GM21367 (cell line): ENCODE measurements around the gene USH1C.

Experiments used
- ATAC-seq: cut with Tn5 transposase; IDR thresholded peaks from one replicate; pipeline ENCODE4 v1.9.1; 2021; ENCODE audit not compliant: unreplicated experiment

Gene USH1C

DNA sequence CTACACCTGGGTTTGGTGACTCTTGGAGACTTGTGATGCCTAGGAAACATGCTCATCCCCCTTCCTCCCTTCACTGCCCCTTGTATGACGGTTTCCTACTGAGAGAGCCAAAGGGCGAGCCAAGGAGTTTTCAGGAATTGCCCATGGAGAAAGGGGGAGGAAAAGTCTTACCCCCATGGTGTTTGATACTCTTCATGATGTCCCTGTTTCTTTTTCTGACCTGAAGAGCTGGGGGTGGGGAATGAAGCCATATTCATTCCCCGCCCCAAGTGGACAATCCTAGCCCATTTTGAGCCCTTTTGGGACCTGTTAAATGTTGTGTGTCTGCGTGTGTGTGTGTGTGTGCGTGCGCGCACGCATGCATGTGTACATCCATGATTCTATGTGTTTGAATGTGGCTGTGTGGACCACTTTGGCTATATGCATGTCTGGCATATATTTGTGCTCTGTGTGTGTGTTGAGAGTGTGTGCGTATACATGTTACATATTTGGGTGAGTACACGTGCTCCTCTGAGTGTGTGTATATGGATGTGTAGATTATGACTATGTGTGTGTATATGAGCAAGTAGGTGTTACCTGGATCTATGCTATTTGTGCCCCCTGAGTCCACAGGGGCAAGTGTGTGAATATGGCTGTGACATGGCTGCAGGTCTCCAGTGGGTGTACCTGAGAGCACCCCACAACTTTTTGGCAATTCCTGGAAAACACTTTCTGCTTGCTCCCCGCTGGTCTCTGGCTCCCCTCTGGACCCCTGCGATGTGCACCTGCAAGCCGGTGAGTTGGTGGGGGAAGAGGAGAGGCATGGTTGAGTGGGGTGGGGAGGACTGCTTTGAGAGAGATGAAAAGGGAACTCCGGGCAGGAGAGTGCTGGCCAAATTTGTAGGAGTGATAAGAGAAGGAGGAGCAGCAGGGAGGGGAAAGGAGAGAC is 27.5 kb upstream of the USH1C start:
- ATAC-seq = no peak

DNA sequence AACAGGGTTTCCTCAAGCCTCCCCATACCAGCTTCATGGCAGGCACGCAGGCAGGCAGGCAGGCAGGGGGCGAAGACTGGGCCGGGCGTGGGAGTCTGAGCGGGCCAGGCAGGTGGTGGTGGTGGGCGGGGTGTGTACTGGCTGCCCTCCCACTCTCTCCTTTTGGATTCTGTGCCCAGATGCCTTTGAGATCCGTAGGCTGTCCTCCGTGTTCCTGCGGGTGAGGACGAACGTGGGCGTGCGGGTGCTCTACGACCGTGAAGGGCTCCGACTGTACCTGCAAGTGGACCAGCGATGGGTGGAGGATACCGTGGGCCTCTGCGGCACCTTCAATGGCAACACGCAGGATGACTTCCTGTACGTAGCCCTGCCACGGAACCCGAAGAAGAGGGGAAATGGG is 25.8 kb upstream of the USH1C start:
- no peak for ATAC-seq

DNA sequence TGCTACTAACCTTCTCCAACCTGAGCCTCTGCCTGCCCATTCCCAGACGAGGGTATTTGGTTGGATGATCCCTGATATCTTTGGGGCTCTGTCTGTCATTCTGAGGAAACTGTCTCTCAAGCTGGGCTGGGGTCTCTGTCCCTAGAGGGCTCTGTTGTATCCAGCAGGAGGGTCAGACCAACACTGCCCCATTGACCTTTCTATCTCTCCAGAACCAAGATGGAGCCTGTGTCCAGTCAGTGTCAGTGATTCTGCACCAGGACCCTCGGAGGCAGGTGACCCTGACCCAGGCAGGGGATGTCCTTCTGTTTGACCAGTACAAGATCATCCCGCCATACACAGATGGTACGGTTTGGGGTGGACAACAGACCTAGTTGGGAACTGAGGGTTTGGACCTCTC is 24.7 kb upstream of the USH1C start:
- ATAC-seq = no peak

DNA sequence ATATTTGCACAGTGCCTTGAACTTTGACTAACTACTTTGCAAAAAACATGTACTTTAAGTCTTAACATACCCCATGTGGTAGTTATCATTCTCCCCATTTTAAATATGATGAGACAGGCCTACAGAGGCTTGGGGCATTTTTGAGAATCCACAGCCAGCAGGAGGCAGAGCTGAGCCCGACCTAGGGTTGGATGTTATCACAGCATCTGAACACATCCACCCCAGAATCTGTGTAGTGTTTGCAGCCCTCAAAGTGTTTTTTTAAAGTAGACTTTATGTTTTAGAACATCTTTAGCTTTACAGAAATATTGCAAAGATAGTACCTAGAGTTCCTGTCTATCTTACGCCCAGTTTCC is 20.4 kb upstream of the USH1C start:
- no peak for ATAC-seq

DNA sequence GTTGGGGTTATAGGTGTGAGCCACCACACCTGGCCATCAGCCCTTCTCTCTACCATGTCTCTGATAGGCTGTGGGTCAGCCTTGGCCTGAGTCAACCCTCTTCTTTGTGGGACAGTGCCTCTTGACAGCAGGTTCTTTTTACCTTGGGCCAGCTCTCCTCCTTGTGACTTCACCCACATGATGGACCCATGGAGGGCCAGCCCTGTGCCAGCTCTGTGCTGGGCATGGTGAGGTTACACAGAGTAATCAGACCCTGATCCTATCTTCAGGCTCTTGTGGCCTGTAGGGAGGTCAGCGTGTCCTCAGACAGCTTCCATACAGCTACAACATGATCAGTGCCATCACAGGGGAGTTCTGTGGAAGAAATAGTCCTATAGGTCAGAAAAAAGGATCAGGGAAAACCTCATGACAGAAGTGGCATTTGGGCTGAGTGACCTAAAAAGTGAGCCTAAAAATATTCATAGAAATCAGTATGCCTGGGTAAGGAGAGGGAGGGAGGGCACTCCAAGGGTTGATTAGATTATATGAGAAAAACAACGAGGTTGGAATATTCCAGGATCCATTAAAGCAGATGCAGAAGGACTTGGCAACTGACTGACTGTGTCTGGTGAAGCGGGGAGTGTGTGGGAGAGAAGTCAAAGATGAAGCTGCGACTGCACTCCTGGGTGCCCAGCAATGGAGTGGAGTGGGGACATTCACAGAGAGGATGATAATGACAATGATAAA is 19.9 kb upstream of the USH1C start:
- ATAC-seq = no peak

DNA sequence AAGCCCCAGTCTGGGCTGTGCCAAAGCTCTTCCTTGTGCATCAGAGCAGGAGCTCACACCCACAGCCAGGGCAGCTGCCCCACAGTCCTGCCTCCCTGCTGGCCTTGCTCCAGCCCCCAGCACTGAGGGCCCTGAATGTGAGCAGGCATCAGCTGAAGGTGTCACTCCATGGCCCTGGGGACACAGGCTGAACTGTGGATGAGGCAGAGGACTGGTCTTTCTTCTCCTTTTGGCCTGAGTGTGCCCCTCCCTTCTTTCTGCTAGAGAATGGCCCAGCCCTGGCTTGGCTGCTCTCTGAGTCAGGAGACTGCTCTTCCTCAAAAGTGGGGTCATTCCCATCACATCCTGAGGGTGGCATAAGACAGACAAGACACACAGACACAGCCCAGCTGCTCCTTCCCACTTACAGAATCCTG is 19.0 kb upstream of the USH1C start:
- no peak for ATAC-seq

DNA sequence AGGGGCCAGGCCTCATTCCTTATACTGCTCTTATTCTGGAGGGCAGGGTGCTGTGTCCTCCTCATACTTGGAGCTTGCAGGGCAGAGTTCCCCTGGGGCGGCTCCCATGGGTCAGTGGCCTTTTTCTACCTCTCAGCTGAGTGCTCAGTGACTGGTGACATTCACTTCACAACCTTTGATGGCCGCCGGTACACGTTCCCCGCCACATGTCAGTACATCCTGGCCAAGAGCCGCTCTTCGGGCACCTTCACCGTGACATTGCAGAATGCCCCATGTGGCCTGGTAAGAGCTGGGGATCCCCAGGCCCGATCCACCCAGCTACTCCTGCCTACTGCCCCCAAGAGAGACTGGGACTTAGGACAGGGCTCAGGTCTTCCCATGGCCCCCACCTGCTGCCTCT is 17.3 kb upstream of the USH1C start:
- ATAC-seq = no peak

DNA sequence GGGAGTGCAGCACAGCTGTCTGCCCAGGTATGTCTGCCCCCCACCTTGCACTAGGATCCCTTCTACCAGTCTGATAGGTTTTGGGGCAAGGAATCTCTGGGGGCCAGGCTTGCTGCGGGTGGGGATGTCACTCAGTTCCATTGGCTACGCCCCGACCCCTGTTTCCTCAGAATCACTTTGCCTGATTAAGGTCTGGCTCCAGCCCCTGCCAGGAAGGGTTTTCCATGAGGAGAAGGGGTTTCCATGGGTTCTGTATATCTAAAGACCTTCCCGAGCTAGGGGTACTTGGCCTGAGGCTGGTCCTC is 16.8 kb upstream of the USH1C start:
- no peak for ATAC-seq

DNA sequence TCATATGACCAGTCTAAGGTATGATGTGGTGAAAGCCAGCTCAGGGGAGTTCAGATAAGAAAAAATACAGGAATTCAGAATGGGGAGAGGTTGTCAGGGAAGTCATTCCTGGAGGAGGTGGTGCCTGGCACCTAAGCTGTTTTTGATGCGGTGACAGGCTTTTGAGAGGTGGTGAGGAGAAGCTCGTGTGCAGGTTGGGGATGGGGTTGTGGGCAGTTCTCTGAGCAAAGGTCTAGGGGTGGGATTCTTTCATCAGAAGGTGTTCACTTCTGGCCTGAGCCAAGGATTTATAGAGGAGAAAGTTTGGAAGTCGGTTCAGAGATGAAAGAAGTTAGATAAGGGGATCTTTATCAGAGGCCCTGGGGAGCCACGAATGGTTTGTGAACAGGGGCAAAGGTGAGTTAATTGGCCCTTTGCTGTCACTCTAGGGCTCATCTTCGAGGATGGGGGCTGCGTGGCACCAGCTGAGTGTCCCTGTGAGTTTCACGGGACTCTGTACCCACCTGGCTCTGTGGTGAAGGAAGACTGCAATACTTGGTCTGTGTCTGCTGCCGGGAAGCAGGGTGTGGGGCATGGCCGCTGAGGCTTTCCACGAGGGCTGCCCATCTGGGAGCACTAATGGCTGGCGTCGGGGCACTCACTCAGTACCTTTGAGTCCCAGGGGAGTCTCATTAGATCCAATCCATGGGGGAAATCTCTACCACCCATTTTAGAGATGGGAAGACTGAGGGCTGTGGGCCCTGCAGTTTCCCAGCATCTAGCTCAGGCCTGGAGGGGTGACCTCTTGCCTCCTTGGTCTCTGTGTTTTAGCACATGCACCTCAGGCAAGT is 16.3 kb upstream of the USH1C start:
- ATAC-seq = no peak

DNA sequence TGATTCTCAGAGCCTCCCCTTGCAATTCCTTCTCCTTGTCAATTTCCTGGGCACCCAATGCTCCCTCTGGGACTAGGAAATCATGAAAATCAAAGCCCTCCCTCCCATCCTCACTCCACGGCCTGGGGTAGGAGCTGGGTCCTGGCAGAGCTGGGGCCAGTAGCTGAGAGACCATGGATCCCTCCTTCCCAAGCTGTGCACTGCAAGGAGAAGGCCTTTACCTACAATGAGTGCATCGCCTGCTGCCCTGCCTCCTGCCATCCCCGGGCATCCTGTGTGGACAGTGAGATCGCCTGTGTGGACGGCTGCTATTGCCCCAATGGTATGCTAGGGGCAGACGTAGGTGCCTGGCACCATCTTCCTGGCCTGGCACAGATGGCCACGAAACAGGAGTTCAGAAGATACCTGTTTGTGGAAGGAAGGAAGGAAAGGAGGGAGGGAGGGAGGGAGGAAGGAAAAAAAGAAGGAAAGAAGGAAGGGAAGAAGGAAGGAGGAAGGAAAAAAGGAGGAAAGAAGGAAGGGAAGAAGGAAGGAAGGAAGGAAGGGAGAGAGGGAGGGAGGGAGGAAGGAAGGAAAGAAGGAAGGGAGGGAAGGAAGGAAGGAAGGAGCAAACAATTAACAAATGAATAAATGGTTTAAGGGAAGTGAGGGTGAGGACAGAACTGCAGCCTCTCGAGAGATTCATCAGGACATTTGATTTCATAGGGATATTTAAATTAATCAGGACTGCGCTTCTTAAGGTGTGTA is 15.3 kb upstream of the USH1C start:
- no peak for ATAC-seq

DNA sequence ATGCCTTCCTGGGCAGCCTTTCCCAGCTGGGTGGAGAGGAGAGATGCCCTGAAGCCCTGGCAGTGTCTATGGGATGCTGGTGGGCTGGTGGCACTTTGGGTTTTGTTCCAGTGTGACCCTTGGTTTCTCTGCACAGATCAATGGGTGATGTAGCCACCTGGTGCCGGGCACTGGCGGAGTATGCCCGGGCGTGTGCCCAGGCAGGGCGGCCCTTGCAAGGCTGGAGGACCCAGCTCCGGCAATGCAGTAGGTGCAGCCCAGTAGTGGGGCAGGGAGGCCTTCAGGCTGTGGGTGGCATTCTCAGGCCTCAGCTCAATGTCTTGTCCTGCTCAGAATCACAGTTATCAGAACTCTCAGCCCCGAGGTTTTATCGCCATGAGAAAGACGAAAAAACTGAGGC is 14.7 kb upstream of the USH1C start:
- no peak for ATAC-seq

DNA sequence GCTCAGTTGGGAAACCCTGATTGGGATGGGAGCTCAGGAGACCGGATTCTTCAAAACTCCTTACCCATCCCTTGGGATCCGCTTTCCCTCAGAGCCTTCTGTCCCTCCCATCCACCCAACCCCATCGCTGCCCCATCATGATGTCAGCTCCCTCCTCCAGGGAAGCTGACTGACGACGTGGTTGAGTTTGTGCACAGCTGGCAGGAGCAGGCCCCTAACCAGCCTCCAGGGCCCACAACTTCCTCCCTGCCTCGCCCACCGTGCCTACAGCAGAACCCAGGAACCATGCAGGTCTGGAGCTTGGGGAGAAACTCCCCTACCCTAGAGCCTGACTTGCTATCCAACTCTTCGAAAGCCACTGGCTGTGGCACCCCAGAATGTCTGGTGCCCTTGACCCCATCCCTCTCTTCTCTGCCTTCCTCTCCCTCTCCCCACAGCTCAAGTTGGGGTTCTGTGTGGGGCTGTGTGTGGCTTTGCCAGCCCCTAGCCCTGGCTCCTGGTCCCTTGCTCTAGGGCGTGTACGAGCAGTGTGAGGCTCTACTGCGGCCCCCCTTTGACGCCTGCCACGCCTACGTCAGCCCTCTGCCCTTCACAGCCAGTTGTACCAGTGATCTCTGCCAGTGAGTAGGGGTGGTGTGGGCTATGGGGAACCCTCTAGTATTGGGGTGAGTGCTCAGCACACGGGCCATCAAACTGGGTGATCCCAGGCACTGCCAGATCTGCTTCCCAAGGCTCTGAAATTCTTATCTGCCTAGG is 14.0 kb upstream of the USH1C start:
- no peak for ATAC-seq

DNA sequence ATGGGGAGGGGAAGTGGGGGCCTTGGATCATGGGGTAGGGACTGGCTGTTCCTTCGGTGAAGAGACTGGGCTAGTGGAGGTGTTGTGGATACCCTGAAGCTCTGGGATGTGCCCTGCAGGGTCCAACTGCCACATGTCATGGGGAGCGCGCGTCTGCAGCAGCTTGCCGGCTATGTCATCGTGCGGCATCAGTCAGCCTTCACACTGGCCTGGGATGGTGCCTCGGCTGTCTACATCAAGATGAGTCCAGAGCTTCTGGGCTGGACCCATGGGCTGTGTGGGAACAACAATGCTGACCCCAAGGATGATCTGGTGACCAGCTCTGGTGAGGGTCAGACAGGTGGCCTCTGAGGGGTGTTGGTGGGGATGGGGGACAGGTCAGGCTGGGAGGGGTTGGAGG is 12.8 kb upstream of the USH1C start:
- ATAC-seq = no peak

DNA sequence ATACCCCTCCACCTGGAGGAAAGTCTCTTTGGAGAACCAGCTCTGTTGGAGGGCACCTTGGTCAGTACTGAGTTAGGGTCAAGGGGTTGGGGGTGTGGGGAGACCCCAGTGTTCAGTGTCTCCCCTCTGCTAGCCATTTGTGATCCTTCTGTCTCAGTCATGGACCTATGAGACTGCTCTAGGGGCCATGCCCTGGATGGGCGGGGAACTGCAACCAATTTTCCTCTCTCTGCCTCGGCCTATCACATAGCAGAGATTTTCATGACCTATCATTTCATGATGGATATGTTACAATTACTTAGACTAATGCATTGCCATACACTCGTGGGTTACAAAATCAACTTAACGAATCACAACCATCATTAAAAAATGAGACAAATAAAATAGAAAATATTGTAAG is 10.3 kb upstream of the USH1C start:
- ATAC-seq = no peak

DNA sequence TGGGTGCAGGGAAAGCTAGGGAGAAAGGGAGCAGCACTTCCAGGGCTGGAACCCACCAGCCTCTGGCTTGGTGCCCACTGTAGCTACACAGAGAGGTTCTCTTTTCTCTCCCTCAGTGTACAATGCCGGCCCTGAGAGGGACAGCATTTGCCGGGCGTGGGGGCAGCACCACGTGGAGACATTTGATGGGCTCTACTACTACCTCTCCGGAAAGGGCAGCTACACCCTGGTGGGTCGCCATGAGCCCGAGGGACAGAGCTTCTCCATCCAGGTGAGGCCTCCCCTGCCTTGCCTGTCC is 9.0 kb upstream of the USH1C start:
- ATAC-seq = no peak

DNA sequence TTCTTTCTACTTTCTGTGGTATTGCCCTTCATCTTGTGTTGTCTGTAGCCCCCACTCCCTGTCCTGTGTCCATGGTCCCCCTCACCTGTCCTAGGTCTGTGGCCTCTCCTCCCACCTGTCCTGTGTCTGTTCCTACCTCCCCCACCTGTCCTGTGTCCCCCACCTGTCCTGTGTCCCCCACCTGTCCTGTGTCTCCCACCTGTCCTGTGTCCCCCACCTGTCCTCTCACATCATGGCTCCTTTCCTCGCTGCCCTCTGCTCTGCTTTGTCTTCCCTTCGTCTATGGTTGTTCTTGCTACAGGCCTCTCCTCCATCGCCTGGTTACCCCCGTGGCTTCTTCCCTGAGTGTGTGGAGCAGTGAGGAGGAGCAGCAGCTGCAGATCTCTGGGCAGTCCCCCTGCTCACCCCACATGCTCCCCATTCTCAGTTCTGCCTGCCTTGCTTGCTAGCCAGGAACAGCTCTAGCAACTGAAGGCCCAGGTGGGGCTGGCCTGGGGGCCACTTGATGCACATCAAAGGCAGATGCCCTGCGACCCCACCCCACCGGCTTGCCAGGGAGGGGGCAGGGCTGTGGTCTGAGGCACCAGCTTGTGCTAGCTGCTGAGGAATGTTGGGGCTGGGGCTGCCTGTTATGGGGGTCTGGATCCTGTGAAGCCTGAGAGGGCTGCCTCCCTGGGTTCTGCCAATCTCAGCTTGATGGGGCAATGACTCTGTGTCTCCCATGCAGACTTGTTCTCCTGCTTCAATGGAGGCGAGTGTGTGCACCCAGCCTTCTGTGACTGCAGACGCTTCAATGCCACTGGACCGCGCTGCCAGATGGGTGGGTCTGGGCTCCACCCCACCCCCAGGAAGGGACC is 8.4 kb upstream of the USH1C start:
- ATAC-seq = no peak

DNA sequence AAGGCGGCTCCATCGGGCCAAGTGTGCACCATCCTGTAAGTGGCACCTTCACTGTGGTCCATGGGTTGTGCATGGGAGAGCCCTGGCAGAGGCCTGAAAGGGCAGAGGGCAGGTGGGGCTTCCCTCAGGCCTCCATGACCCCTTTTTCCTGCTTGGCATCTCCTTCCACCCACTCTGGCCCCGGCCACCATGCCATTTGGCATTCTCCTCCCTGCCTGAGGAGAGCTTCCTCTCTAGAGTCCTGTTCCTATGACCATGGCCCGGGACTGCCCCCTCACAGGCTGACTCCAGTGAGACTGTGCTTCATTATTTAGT is 7.8 kb upstream of the USH1C start:
- no peak for ATAC-seq

DNA sequence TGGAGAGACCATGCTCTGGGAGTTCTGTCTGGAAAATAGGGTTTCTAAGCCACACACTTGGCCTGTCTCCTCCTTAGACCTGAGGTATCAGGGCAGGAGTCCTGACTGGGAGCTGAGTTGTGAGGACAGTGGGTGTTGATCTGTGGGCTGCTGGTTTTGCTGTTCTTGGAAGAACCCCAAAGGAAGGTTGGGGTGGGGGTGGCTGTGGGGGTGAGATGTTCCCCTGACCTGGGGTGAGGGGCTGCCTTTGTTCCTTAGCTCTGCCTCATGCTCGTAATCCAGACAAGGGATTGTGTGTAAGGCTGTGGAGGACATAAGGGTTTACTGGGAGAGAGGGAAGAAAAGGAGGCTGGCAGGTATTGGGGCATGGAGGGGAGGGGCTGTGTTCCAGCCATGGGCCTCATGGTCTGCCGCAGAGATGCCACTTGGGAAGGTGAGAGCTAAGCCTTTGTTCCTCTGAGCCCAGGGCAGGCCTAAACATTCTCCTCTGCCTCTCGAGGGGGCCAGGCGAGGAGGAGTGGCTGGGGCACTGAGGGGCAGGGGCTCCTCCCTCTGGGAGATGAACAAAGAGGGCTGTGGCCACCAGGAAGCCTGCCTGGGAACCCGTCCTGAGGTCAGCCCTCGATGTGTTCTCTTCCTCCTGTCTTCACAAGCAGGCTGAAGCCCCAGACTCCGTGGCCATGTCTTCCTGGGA is 7.3 kb upstream of the USH1C start:
- ATAC-seq = no peak
